Left renal pelvis (tissue), 4 donors: ENCODE data around the gene C21orf58. TPM values are rescaled to one million over a fixed set of nuclear protein-coding genes. Genes with fewer than 3 reads are reported as not detected.

Experiments used
- DNase-seq, 4 donors: peaks; one replicate each; pipeline ENCODE4 v3.0.0-alpha.2; 2013; ENCODE audit warnings: low read depth in 4 of 4, low spot score in 3 of 4
- polyA plus RNA-seq, 4 donors: library from polyadenylated mRNA; unstranded; fragments of 120-200 nt; gene quantifications; one replicate each; pipeline ENCODE4 v1.2.1, GENCODE V29; 2013; ENCODE audit not compliant: insufficient read length in 4 of 4

C21orf58 gene
- polyA plus RNA-seq, 4 donors: 7.8 to 23.4 (median 10.0) TPM

GRCh38 chr21:46264690-46265144, 59.0 kb downstream of the C21orf58 start:
- no peak for DNase-seq

GRCh38 chr21:46264046-46264689, 59.5 kb downstream of the C21orf58 start:
- DNase-seq: no peak

- no peak for DNase-seq
These were observed 67.1 kb downstream of the C21orf58 start for GRCh38 chr21:46256501-46256994.

- no peak for DNase-seq
These were observed 67.8 kb downstream of the C21orf58 start for GRCh38 chr21:46255758-46256337.

GRCh38 chr21:46255166-46255565, 68.5 kb downstream of the C21orf58 start:
- DNase-seq: no peak

GRCh38 chr21:46254208-46254975, 69.3 kb downstream of the C21orf58 start:
- DNase-seq: no peak

GRCh38 chr21:46253610-46254124, 70.0 kb downstream of the C21orf58 start:
- no peak for DNase-seq

- no peak for DNase-seq
These were observed 70.8 kb downstream of the C21orf58 start for GRCh38 chr21:46252840-46253239.

Other genes with a start within 250 kb of the C21orf58 start
- gene COL6A2, start 225.8 kb downstream of the C21orf58 start, polyA plus RNA-seq: 1,000 to 10,000 TPM in 1 of 4 donors, 100 to 1,000 TPM in 3; 205 to 1,137 (median 238) TPM
- gene FTCD, start 168.3 kb downstream of the C21orf58 start, polyA plus RNA-seq: 10 to 100 TPM in 3 of 4 donors, 1 to 10 TPM in 1; 2.9 to 46.9 (median 21.8) TPM
- gene SPATC1L, start 139.4 kb downstream of the C21orf58 start, polyA plus RNA-seq: 10 to 100 TPM in 3 of 4 donors, 1 to 10 TPM in 1; 5.9 to 15.6 (median 12.5) TPM
- gene LSS, start 95.1 kb downstream of the C21orf58 start, polyA plus RNA-seq: 10 to 100 TPM; 25.9 to 54.0 (median 32.2) TPM
- gene MCM3AP, start 38.3 kb downstream of the C21orf58 start, polyA plus RNA-seq: 100 to 1,000 TPM in 1 of 4 donors, 10 to 100 TPM in 3; 65.3 to 106 (median 73.4) TPM
- 10 to 100 TPM; 18.0 to 23.6 (median 21.4) TPM for gene YBEY, start 37.5 kb downstream of the C21orf58 start, polyA plus RNA-seq
- 10 to 100 TPM; 25.5 to 43.2 (median 33.0) TPM for gene PCNT, start 286 bp upstream of the C21orf58 start, polyA plus RNA-seq
- 10 to 100 TPM; 24.3 to 49.8 (median 33.6) TPM for gene DIP2A, start 135.0 kb upstream of the C21orf58 start, polyA plus RNA-seq